ENCODE data around the gene CLOCK.

The CLOCK gene

DNA sequence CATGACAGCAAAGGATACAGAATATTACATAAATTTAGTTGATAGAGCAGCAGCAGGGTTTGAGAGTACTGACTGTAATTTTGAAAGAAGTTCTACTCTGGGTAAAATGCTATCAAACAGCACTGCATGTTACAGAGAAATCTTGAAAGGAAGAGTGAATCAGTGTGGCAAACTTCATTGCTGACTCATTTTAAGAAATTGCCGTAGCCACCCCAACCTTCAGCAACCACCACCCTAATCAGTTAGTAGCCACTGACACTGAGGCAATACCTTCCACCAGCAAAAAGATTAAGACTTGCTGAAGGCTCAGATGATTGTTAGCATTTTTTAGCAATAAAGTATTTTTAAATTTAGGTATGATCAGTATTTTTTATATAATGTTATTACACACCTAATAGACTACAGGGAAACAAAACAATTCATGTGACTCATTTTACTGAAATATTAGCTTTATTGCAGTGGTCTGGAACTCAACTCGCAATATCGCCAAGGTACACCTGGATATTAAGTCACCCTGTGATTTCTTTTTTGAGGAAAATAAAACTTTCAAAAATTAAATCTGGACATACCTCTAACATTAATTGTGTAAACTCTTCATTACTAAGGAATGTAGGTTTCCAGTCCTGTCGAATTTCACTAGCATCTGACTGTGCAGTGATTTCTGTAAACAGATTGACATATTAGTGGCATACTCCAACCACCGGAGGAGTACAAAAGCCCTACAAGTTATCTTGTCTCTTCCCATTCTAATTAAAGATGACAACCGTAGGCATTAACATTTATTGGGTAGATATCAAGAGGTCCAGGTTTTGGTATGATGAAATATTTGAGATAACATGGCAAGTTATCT lies 71.1 kb downstream of the CLOCK start:
- DNase-seq = no peak

DNA sequence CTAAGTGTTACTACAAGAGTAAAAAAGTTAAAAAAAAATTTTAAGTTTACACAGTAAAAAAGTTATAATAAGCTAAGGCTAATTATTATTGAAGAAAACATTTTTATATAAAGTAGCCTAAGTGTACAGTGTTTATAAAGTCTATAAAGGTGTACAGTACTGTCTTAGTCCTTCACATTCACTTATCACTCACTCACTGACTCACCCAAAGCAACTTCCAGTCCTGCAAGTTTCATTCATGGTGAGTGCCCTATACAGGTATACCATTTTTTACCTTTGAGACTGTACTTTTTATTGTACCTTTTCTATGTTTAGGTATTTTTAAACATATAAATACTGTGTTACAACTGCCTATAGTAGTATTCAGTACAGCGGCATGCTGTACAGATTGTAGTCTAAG lies 76.7 kb downstream of the CLOCK start:
- no peak for DNase-seq

DNA sequence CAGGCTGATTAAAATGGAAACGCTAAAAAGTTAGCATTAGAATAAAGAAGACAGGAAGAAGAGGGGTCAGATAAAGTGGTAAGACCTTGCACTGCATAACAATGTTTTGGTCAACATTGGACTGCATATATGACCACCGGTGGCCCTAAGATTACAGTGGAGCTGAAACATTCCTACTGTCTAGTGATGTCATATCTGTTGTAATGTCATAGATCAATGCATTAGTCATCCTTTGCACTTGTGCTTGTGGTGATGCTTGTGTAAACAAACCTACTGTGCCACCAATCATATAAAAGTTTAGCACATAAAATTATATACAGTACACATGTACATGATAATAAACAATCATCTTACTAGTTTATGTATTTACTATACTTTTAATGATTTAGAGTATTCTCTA lies 78.0 kb downstream of the CLOCK start:
- DNase-seq = no peak

DNA sequence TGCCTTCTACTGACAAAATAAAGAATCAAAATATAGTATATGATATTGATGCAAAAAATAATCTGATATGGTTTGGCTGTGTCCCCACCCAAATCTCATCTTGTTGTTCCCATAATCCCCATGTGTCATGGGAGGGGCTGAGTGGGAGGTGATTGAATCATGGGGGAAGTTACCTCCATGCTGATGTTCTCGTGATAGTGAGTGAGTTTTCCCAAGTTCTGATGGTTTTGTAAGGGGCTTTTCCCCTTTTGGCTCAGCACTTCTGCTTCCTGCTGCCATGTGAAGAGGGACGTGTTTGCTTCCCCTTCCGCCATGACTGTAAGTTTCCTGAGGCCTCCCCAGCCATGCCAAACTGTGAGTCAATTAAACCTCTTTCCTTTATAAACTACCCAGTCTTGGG lies 80.7 kb downstream of the CLOCK start:
- no peak for DNase-seq

DNA sequence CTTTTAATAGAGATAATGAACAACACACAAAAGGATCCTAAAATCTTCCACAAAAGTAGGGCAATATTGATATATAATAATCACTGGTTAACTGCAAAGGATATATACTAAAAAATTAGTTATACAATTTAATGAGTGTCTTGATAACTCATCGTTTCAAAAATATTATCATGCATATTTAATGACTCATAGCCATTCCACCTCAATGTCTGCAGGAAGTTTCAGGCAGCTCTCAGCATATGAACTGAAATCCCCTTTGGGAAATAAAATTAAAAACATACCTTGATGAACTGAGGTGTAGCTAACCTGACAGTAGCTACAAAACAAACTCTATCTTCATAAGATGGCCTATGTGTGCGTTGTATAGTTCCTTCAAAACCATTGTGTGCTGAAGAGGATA lies 88.1 kb downstream of the CLOCK start:
- DNase-seq = no peak

DNA sequence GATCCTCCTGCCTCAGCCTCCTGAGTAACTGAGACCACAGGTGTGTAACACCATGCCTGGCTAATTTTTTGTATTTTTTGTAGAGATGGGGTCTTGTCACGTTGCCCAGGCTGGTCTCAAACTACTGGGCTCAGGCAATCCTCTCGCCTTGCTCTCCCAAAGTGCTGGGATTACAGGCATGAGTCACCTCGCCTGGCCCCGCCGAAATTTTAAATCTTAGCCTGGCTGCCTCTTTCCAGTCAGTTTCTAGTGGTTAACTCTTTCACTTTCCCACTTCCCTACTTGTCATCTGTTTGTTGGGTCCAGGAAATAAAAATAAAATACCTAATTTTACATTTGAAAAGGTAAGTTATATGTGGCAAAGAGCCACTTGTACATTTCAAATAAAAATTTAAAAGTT lies 88.5 kb downstream of the CLOCK start:
- DNase-seq = no peak

DNA sequence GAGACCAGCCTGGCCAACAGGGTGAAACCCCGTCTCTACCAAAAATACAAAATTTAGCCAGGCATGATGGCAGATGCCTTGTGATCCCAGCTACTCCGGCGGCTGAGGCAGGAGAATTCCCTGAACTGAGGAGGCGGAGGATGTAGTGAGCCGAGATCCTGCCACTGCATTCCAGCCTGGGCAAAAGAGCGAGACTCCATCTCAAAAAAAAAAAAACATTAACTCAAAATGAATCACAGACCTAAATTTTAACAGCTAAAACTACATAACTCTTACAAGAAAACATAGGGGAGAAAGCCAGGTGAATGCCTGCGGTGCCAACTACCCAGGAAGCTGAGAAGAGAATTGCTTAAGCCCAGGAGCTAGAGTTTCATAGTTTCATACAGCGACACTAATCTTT lies 96.1 kb downstream of the CLOCK start:
- DNase-seq = no peak

DNA sequence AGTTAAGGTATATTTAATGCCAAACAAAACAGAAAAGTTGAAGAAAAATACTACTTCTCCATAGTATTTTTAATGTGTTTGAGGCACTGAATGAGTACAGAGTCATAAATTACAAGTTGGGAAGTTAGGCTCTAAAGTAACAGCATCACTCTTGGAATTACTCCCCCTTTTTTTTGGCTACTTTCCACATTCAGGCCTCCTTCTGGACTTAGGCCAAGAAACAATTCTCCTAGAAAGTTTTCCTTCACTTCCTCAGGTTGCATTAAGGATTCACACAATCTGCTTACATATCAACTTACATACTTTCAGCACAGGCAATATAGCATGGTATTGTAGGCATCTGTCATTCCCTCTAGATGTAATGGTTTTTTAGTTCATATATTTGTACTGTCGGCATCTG lies 98.9 kb downstream of the CLOCK start:
- no peak for DNase-seq

DNA sequence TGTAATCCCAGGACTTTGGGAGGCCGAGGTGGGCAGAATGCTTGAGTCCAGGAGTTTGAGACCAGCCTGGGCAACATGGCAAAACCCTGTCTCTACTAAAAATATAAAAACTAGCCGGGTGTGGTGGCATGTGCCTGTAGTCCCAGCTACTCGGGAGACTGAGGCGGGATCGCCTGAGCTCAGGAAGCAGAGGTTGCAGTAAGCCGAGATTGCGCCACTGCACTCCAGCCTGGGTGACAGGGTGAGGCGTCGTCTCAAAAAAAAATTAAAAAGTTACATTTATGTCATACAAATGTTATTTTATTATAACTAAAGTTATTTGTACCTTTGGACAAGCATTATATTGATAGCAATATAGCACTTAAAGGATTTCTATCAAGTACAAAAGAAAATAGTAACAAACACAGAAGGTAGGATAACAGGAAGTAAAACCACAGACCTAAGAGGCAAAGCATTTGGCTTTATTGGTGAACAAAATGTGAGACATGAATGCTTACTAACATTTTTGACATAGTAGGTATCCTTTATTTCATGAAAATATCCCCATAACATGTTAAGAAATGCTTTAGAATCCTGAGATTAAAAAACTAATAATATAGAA lies 99.5 kb downstream of the CLOCK start:
- DNase-seq = no peak

DNA sequence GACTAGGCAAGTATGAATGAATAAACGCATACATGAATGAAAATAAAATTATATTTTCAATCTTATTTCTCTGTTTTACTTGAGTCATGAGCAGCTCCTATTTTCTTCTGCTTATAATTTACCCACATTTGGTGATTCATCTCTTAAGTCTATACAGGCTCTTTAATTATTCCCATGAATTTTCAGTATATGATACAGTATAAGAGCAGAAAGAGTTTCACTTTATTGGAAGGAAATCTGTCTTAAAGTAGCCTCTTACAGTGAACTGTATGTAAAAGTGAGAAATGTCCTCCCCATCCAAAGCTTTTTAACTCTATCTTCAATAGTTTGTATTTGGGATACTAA lies 100.2 kb downstream of the CLOCK start:
- no peak for DNase-seq

DNA sequence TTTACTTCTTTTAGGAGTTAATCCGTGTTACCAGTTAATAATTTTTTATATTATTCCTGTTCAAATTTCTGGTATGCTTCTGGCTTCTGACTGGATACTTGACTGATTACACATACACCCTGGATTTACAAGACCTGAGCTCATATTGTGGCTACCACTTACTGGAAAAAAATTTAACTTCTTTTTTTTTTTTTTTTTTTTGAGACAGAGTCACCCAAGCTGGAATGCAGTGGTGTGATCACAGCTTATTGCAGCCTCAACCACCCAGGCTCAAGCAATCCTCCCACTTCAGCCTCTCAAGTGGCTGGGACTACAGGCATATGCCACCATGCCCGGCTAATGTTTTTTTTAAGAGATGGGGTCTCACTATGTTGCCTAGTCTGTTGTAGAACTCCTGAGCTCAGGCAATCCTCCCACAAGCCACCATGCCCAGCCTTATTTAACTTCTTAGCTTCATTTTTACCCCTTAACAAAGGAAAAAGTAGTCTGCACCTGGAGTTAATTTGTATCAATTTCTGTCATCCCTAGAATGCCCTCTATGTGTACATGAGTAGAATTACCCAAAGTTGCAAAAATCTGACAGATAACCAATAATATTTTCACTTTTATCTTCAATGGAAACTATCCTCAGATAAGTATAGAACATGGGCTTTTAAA lies 100.7 kb downstream of the CLOCK start:
- no peak for DNase-seq

DNA sequence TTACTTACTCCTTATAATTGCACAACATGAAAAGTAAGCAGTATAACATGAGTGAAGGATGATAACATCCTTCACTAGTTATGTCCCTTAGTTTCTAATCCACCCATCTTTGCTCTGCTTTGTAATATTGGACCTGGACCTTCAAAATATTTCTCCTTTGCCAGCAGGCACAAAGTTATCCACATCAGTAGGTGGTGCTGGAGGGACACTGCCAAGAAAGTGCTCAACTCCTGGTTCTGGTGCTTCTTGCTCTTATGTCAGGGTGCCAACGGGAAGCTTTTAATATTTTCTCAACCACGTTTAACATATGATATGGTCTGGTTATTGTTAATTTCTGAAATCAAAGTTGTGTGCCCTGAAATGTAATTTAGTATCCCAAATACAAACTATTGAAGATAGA lies 101.9 kb downstream of the CLOCK start:
- no peak for DNase-seq

DNA sequence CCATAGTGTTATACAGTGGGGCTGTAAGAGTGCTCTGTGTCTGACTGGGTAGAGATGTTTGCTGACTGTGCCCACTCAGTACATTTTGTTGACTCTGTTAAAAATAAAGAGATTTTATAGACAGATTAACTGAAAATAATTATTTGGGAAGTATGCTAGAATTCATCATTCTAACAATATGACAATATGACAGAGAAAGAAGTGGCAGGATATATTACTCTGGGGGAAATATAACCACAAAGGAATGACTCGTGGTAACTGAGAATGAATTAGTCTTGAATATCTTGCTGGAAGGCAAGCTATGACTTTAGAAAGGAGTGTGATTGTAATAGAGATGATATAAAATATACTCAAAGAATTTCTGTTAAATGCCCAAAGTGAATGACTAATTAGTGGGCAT lies 104.2 kb downstream of the CLOCK start:
- DNase-seq = no peak

DNA sequence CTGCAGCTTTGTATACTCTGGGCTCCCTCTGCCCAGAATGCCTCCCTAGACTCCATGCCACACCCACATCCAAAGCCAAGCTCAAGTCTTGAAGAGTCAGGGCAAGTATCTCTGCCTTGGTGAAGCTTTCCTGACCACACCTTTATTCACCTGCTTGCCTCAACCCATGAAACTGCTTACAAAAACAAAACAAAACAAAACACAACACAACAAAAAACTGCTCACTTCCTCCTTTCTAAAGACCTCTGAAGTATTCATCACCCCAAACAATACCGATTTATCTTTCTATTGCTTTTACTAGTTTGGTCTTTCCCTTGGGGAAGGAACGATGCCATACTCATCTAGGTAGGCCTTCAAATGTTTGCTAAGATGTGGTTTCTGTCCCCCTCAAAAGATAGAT lies 105.9 kb downstream of the CLOCK start:
- DNase-seq = no peak

DNA sequence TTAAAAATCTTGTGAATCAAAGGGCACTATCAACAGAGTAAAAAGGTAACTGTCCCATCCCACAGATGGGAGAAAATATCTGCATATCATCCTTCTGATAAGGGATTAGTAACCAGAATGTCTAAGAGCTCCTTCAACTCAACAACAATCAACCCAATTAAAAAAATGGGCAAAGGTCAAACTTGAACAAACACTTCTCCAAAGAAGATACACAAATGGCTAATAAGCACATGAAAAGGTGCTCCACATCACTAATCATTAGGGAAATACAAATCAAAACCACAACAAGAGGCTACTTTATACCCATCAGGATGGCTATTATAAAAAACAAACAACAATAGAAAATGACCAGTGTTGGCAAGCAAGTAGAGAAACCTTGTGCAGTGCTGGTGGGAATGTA lies 107.7 kb downstream of the CLOCK start:
- no peak for DNase-seq

DNA sequence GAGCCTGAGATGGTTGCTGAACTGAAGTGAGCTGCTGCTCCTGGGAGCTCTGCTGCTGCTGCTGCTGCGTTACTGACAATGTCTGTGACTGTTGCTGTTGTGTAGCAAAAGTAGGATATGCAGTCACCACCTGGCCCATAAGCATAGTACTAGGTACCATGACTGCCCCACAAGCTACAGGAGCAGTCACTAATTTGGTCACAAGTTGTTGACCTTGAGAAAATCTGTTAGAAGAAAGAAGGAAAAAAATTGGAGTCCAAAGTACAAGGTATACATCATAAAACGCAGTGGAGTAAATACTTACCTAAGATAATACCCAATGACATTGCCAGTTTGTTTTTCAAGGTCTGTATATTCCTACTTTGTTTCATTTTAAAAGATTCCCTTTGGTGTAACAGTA lies 108.4 kb downstream of the CLOCK start:
- no peak for DNase-seq

DNA sequence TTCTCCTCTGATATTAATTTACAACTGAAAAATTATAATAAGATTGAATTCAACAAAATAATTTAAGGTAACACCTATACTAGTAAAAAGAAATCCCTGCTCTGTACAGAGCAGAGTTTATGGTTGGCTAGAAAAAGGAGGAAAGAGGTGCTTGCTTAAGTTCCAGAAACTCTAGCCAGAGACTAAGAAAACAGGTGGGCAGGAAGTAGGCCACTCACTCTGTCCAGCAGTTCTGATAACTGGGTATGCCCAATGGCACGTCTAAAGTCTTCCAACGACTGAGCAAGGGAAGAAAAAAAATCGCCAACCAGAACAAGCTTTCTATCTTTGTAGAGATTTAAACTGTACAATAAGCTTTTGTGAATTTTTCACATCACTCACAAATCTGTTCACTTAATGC lies 108.9 kb downstream of the CLOCK start:
- no peak for DNase-seq

DNA sequence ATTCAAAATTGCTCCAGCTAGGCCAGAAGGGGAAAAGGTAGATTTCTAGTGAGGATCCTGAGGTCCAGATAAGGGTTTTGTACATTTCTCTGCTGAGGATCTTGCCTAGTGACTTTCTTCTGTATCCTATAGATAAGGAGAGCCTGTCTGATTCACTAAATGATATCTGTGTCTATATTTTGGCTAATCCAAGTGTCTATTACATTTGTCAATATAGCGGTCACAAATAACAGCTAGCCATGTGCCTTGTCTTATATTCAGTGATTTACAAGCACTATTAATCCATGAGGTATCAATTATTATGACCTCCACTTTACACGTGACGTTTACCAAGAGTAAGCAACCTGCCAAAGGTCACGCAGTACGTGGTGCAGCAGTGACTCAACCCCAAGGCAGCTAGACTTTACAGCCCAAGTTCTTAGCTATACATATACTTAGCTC lies 109.3 kb downstream of the CLOCK start:
- no peak for DNase-seq

DNA sequence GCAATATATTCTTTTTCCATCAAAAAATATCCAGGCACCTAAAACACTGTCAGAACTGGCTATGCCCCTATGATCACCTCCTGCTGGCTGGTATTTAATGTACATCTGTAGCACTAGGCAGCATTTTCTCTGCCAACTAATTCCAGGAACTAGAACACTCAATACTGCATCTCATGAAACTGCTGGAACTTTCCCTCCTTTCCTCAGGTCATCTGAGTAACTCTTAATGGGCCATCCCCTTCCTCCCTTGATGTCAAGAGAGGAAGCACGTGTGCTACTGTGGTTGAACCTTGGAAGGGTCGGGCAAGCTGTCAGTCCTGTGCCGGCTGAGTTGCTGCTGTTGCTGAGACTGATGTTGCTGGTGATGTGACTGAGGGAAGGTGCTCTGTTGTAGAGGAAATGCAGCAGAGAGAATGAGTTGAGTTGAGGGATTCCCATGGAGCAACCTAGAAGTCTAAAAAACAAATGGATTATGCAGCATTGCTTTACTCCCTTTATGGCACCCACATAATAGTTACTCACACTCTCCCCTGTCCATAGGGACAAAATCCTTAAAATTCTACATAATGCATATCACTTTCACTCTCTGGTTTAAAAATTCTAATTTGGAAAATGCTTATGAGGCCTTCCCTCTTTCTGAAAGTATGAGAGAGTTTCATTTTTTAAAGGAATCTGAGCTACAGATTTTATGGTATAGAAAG lies 111.4 kb downstream of the CLOCK start:
- DNase-seq = no peak

DNA sequence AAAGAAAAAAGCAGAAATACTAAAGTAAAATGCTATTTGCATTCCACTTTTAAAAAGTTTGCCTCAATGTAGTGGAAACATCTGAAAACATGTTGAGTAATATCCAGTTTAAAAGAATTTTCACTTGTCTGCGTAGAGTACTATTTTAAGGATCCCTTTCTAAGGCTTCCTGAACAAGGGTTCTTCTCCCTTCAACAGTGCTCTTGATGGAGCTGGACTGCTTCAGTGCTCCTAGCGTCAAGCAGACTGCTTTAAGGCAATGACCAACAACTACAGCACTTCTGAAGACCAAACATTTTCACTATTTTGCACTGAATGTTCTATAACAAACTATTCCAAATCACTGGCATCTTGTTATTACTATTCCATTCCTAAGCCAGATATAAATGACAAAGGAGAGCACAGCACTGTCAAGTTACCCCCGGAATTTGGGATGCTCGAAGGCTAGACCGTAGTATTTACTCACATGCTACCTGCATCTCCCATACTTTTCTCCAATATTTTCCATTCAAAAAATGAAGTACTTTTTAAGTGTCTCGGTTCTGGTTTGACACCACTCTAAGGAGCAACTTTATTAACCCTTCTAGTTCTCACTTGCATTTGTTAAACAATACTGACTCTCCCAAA lies 114.9 kb downstream of the CLOCK start:
- no peak for DNase-seq

DNA sequence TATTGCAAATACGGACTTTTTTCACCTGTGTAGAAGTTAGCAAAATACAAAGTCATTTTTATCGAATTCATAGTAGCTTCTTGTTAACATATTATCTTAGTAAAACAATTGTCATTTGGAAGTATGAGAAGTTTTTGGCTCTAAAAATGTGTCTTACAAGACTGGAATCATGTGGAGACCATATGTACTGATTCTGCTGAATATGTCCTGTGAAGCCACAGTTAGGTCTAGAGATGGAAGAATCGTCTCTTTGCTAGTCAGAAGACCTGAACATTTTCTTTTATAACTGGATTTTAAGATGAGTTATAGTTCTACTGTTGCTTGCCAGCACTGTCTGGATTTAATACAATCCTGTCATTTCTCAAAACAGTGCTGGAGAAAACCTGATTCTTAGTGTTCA lies 121.9 kb downstream of the CLOCK start:
- DNase-seq = no peak

DNA sequence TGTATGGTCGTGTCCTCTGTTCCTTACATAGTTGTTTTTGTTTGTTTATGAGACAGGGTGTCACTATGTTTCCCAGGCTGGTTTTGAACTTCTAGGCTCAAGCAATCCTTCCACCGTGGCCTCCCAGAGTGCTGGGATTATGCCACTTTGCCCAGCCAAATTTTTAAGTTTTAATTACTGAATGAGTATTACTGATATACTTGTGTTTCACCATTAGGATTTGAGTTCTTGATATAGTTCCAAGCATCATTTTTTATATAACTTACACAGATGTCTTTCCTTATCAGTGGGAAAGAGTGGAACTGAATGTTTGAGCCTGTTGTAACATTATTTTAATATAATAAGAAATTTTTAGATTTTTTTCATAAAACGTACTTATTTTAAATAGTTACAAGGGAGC lies 130.5 kb downstream of the CLOCK start:
- DNase-seq = no peak

DNA sequence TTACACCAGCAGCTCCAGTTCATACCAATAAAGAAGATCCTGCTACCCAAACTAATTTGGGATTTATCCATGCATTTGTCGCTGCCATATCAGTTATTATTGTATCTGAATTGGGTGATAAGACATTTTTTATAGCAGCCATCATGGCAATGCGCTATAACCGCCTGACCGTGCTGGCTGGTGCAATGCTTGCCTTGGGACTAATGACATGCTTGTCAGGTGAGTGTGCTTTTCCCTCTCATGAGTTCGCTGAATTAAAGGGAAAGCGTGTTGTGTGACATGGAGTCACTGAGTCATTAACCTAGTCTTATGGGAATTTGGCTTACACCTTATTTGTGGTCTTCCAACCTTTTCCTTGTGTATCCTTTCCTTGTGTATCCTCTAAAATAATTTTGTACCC lies 135.1 kb downstream of the CLOCK start:
- no peak for DNase-seq
